ENCODE data around the gene CAMTA1. TPM values are rescaled to one million over a fixed set of nuclear protein-coding genes. Genes with fewer than 3 reads are reported as not detected.

The CAMTA1 gene
- total RNA-seq, 1 donor from 2014 or later: 47.9 TPM

DNA sequence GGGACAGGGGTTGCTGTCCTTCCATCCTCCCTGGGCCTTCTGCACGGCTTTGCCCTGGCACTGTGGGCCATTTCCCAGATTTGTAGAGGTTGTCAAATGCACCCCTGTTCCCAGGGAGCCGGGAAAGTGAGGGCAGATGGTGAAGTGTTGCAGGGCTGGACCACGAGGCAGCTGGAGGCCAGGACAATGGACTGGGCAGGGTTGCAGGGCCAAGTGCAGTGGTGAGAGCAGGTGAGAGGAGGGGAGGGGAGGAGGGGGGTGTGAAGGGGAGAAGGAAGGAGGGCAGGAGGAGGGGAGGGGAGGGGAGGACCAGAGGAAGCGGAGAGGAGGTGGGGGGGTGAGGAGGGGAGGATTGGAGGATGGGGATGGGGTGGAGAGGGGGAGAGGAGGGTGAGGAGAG lies 443.9 kb downstream of the CAMTA1 start:
- TF ChIP-seq, protein P1, sequence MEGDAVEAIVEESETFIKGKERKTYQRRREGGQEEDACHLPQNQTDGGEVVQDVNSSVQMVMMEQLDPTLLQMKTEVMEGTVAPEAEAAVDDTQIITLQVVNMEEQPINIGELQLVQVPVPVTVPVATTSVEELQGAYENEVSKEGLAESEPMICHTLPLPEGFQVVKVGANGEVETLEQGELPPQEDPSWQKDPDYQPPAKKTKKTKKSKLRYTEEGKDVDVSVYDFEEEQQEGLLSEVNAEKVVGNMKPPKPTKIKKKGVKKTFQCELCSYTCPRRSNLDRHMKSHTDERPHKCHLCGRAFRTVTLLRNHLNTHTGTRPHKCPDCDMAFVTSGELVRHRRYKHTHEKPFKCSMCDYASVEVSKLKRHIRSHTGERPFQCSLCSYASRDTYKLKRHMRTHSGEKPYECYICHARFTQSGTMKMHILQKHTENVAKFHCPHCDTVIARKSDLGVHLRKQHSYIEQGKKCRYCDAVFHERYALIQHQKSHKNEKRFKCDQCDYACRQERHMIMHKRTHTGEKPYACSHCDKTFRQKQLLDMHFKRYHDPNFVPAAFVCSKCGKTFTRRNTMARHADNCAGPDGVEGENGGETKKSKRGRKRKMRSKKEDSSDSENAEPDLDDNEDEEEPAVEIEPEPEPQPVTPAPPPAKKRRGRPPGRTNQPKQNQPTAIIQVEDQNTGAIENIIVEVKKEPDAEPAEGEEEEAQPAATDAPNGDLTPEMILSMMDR (IDR thresholded peaks at IDR 0.05): no peak
- Histone ChIP-seq H3K4me3 (no peak overlapping the region), H3K27ac (no peak overlapping the region), H3K4me1 (no peaks in the 10 kb centered on the region), H3K27me3 (ENCODE audit: low read depth) (no peaks in the 10 kb centered on the region), H3K9me3 (no peaks in the 10 kb centered on the region), H3K36me3 (no peaks in the 10 kb centered on the region)
- intact Hi-C loops (cut with DNase I): no loop called here
- ATAC-seq: no peak
- DNase-seq: no peak

DNA sequence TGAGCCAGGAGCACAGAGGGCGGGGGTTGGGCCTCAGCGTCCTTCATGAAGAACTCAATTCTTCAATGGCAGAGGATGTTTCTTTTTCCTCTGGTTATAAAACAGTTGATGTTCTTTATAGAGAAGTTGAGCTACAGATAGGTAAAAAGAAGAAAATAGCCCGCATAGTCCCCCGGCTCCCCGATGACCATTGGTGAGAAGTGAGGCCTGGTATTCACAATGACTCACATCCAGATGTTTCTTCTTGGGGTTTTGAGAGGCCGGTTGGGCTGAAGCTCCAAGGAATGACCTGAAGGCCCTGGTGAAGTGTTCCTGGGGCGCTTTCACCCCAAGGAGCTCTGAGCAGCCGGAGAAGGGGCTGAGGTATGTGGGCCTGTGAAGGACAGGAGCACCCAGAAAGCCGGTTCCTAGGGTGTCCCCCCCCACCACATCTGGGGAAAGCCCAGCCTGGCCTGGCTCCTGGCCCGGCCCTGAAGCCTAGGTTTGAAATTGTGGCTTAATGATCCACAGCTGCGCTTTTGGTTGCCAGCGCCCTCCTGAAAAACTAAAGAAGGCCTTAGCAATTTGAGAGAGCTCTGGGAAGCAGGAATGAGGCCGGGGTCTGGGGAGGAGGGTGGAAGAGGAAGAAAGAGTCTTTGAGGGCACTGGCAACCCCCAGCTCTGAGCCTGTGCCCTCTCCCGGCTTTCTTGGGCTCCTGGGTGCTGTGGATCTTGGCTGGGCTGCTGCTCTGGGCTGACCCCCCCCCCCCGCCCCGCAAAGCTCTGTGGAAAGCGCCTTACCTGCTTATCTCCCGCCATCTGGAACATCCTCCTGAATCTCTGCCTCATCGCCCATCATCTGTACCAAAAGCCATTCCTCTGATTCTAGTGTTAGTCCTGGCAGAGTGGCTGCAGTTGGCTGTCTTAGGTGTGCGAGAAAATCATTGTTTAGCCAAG lies 444.7 kb downstream of the CAMTA1 start:
- TF ChIP-seq, protein P1 (IDR thresholded peaks at IDR 0.05): no peak

DNA sequence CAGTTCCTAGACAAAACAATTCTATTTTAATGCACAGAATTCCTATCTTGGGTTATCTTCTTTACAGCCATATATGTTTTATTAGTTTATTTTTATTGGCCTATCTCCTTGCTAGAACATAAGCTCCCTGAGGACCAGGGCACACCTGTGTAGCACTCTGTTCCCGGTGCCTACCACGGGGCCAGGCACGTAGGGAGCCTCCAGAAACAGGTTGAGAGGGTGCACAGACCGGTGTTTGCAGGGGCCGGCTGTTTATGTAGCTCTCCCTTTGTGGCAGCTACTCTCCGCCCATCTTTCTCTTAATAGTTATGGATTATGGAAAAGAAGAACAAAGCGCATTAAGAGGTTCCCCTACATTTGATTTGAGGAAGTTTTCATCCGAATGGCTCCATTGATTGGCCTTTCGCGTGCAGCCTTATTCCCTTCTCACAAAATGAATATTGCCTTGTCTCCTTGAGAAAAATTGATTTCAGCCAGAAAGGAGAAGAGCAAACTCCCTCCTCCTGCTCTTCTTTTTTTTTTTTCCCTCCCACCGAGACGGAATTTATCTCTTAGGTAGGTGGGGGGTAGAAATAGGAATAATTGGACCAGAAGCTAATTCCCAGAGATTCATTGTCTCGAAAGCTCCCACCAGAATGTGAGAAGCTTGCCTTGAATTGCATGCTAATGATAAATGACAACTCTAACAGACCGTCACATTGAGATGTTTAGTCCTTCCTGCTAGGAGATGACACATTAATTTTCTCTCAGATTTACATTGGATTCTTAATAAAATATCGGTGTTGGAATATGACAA lies 447.4 kb downstream of the CAMTA1 start:
- ATAC-seq: no peak
- TF ChIP-seq, protein P1 (IDR thresholded peaks at IDR 0.05): no peak

More for the DNA sequence above, 444.7 kb downstream of the CAMTA1 start:
- Histone ChIP-seq H3K4me1 (no peaks in the 10 kb centered on the region), H3K9me3 (no peaks in the 10 kb centered on the region), H3K4me3 (no peak overlapping the region), H3K36me3 (no peaks in the 10 kb centered on the region), H3K27ac (no peak overlapping the region), H3K27me3 (ENCODE audit: low read depth) (no peaks in the 10 kb centered on the region)
- ATAC-seq (no peak), DNase-seq (no peak)
- intact Hi-C loops (cut with DNase I): no loop called here

DNA sequence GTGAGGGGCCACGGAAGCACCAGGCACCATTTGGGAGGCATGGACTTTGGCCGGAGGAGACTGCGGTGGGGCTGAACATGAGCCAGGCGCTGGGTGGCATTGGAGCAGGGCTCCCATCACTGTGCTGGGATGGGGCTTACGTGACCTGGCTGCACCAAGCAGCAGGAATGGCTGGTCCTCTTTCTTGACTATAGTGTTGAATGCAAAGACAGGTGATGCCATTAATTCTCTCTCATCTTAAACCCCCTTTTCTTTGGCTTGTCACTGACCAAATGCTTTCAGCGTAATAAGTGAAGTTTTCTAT lies 447.9 kb downstream of the CAMTA1 start:
- no peak overlapping the region for H3K27ac ChIP-seq
- no peaks in the 10 kb centered on the region for H3K9me3 ChIP-seq
- no peaks in the 10 kb centered on the region for H3K4me1 ChIP-seq
- no peak for ATAC-seq
- no peaks in the 10 kb centered on the region for H3K36me3 ChIP-seq
- H3K4me3 ChIP-seq: no peak overlapping the region
- intact Hi-C loops (cut with DNase I): no loop called here
- no peaks in the 10 kb centered on the region for H3K27me3 ChIP-seq (ENCODE audit: low read depth)
- DNase-seq: no peak
- TF ChIP-seq, protein P1 (IDR thresholded peaks at IDR 0.05): no peak

More for the DNA sequence above, 447.4 kb downstream of the CAMTA1 start:
- Histone ChIP-seq H3K9me3 (no peaks in the 10 kb centered on the region), H3K4me1 (no peaks in the 10 kb centered on the region), H3K27me3 (ENCODE audit: low read depth) (no peaks in the 10 kb centered on the region), H3K27ac (no peak overlapping the region), H3K4me3 (no peak overlapping the region), H3K36me3 (no peaks in the 10 kb centered on the region)
- DNase-seq: no peak
- intact Hi-C loops (cut with DNase I): no loop called here

DNA sequence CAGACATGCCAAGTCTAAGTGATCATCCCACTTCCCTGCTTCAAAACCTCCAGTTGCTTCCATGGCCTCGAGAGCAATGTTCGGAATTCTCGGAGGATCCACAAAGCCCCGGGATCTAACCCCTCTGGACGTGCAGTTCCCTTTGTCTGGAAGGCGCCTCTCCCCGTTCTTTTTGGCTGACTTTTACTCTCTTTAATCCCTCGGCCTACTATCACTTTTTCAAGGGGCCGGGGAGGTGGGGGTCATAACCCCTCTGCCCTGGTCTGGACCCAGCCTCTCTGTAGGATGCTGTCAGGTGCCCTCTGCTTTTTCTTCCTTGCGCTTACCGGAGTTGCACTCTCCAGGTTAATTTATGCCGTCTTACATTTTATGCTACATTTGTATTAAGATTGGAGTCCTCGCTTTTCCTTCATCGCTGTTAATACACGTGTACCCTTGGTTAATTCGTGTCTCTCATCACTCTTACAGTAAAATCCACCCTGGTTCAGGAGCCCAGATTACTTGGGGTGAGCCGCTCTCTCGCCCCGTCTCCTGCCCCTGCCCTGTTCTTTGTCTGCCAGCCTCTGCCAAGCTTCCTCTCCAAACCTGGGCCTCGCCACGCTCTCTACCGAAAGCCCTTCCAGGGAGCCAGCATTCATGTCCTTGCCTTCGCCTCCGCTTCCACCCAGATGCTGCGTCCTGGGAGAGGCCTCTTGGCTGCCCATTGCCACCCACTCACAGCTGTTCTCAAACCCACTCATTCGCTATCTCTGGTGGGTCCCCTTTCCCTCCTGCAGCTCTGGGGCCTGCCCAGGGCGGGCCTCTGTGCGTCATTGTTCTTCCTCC lies 448.6 kb downstream of the CAMTA1 start:
- ATAC-seq (no peak), DNase-seq (no peak)
- Histone ChIP-seq H3K36me3 (no peaks in the 10 kb centered on the region), H3K9me3 (no peaks in the 10 kb centered on the region), H3K27ac (no peak overlapping the region), H3K4me3 (no peak overlapping the region), H3K4me1 (no peaks in the 10 kb centered on the region), H3K27me3 (ENCODE audit: low read depth) (no peaks in the 10 kb centered on the region)
- TF ChIP-seq, protein P1 (IDR thresholded peaks at IDR 0.05): no peak
- intact Hi-C loops (cut with DNase I): no loop called here

Data from lower lobe of right lung (tissue), 2 donors.